ENCODE results near the gene PLEKHG3. TPM values are rescaled to one million over a fixed set of nuclear protein-coding genes. Genes with fewer than 3 reads are reported as not detected.

The PLEKHG3 gene
- total RNA-seq, 2 donors from 2014 or later, result 57.8 to 69.7 TPM

- intact Hi-C loops (cut with DNase I), result no loop called here
- Histone ChIP-seq H3K27me3 (replicated peaks; ENCODE audit: insufficient read depth) (no peaks in the 10 kb centered on the region), H3K36me3 (no peaks in the 10 kb centered on the region), H3K27ac (no peak overlapping the region), H3K4me1 (replicated peaks) (no peaks in the 10 kb centered on the region), H3K9me3 (no peaks in the 10 kb centered on the region), H3K4me3 (no peak overlapping the region)
- DNase-seq (ENCODE audit: low spot score), result no peak
- WGBS, result 95% methylated on average over 18 of the region's 18 CpGs
- TF ChIP-seq POLR2AphosphoS5 (IDR thresholded peaks at IDR 0.05), result no peak
- no peak for TF ChIP-seq POLR2A (IDR thresholded peaks at IDR 0.05)
- no peak for TF ChIP-seq CTCF (IDR thresholded peaks at IDR 0.05)
Measured at GRCh38 chr14:64773046-64773445, 68.8 kb downstream of the PLEKHG3 start.

DNA sequence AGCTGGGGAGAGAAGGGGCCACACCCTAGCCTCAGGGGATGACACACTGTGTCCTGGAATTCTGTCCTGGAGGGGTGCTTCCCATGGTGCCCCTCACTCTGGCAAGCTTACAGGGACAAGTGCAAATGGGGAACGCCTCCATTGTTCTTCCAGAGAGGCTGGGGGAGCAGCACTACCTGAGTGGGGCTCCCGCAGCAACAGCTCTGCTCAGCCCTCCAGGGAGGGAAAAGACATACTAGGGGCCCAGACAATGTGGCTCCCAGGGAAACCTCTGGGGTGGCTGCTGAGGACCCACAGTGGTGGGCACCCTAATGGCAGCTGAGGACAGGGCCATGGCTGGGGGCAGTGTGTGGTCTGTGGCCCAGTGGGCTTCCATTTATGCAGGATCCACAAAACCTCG, 69.4 kb downstream of the PLEKHG3 start:
- no peak for DNase-seq (ENCODE audit: low spot score)
- intact Hi-C loops (cut with DNase I), result no loop called here
- H3K4me1 ChIP-seq (replicated peaks), result no peaks in the 10 kb centered on the region
- no peak for TF ChIP-seq POLR2AphosphoS5 (IDR thresholded peaks at IDR 0.05)
- no peak for TF ChIP-seq POLR2A (IDR thresholded peaks at IDR 0.05)
- no peak for TF ChIP-seq CTCF (IDR thresholded peaks at IDR 0.05)
- H3K36me3 ChIP-seq, result no peaks in the 10 kb centered on the region
- no peaks in the 10 kb centered on the region for H3K27me3 ChIP-seq (replicated peaks; ENCODE audit: insufficient read depth)
- 92% methylated on average over 3 of the region's 3 CpGs for WGBS
- H3K27ac ChIP-seq, result no peak overlapping the region
- H3K4me3 ChIP-seq, result no peak overlapping the region
- no peaks in the 10 kb centered on the region for H3K9me3 ChIP-seq

DNA sequence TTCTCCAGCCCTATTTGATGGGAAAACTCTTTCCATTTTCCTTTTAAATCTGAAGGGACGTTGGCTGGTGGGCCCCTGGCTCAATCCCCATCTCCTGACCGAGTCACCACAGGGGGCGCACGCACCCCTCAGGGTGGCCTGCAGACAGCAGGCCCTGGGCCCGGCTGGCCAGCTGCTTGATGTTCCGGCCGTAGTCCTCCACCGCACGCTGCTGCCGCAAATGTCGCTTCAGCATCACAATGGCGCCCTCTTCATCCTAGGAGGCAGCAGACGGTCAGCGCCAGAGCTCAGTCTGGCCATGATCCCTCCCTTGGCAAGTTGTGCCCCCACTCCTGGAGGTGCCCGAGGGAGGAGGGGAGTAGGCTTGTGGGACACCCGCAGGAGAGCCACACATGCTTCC, 70.0 kb downstream of the PLEKHG3 start:
- no peaks in the 10 kb centered on the region for H3K4me1 ChIP-seq (replicated peaks)
- no peak for DNase-seq (ENCODE audit: low spot score)
- no peaks in the 10 kb centered on the region for H3K36me3 ChIP-seq
- H3K27me3 ChIP-seq (replicated peaks; ENCODE audit: insufficient read depth), result no peaks in the 10 kb centered on the region
- H3K9me3 ChIP-seq, result no peaks in the 10 kb centered on the region
- H3K27ac ChIP-seq, result no peak overlapping the region
- WGBS, result 96% methylated on average over 16 of the region's 16 CpGs
- intact Hi-C loops (cut with DNase I), result no loop called here
- TF ChIP-seq CTCF (IDR thresholded peaks at IDR 0.05) (no peak), POLR2A (IDR thresholded peaks at IDR 0.05) (no peak), POLR2AphosphoS5 (IDR thresholded peaks at IDR 0.05) (no peak)
- no peak overlapping the region for H3K4me3 ChIP-seq

- no peaks in the 10 kb centered on the region for H3K27me3 ChIP-seq (replicated peaks; ENCODE audit: insufficient read depth)
- TF ChIP-seq POLR2AphosphoS5 (IDR thresholded peaks at IDR 0.05), result no peak
- TF ChIP-seq POLR2A (IDR thresholded peaks at IDR 0.05), result no peak
- no peak for TF ChIP-seq CTCF (IDR thresholded peaks at IDR 0.05)
- no peaks in the 10 kb centered on the region for H3K36me3 ChIP-seq
- H3K4me1 ChIP-seq (replicated peaks), result no peaks in the 10 kb centered on the region
- no peaks in the 10 kb centered on the region for H3K9me3 ChIP-seq
- H3K27ac ChIP-seq, result no peak overlapping the region
- WGBS, result 95% methylated on average over 24 of the region's 25 CpGs
- no peak for DNase-seq (ENCODE audit: low spot score)
- intact Hi-C loops (cut with DNase I), result no loop called here
- no peak overlapping the region for H3K4me3 ChIP-seq
Measured at GRCh38 chr14:64775081-64775777, 71.0 kb downstream of the PLEKHG3 start.

DNA sequence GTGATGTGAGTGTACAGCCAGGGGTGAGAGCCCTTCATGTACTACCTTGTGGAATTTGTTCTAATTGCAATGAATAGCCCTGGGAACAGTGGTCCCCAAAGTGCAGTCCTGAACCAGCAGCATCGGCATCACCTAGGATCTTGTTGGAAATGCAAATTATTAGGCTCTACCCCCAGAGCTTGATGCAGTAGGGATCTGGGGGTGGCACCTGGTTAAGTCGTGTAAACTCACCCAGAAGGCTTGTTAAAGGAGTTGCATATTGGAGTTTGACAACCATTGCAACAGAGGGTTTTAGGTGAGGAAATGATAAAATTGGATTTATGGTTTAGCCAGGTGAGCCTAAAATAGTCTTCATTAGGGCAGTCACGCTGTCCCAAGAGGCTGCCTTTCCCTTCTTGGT, 73.2 kb downstream of the PLEKHG3 start:
- DNase-seq (ENCODE audit: low spot score), result no peak
- Histone ChIP-seq H3K4me1 (replicated peaks) (no peaks in the 10 kb centered on the region), H3K27me3 (replicated peaks; ENCODE audit: insufficient read depth) (no peaks in the 10 kb centered on the region), H3K36me3 (no peaks in the 10 kb centered on the region), H3K4me3 (no peak overlapping the region), H3K9me3 (no peaks in the 10 kb centered on the region), H3K27ac (no peak overlapping the region)
- 83% methylated on average over 3 of the region's 3 CpGs for WGBS
- intact Hi-C loops (cut with DNase I), result no loop called here
- TF ChIP-seq POLR2A (IDR thresholded peaks at IDR 0.05), result no peak
- no peak for TF ChIP-seq POLR2AphosphoS5 (IDR thresholded peaks at IDR 0.05)
- no peak for TF ChIP-seq CTCF (IDR thresholded peaks at IDR 0.05)
